GM23338 (cell line): ENCODE measurements around the gene LRWD1.
"Not testable (repeated sequence)": the region's sequence is repeated elsewhere in the genome, so short reads cannot be mapped to it uniquely, and the experiment has no call there.

Experiments
- CREB1 ChIP-seq: fragments of 250-450 bp; sonication (Bioruptor Pico); IDR thresholded peaks from 2 replicates; pipeline ENCODE4 v1.5.0; 2020; ENCODE audit warnings: low read depth, mild to moderate bottlenecking, moderate library complexity
- CTCF ChIP-seq, 2 experiments: fragments of 200-600 bp in 1 of 2; sonication (generic) in 1 of 2; conservative IDR thresholded peaks; 2 replicates each; pipeline versions ENCODE4 v1.5.1 to v1.6.1; 2016 to 2017; ENCODE audit warnings: antibody characterized with exemption in 2 of 2, low read depth in 2 of 2, mild to moderate bottlenecking in 2 of 2, moderate library complexity in 1 of 2
- ETS1 ChIP-seq: IDR thresholded peaks from 2 replicates; pipeline ENCODE4 v1.6.1; 2016; ENCODE audit warnings: antibody characterized with exemption
- EZH2 ChIP-seq: fragments of 200-600 bp; sonication (generic); IDR thresholded peaks from one replicate; pipeline ENCODE4 v1.8.0; 2017; ENCODE audit warnings: antibody characterized with exemption, mild to moderate bottlenecking, low read depth; ENCODE audit not compliant: unreplicated experiment
- EZH2phosphoT487 ChIP-seq: fragments of 200-600 bp; sonication (generic); IDR thresholded peaks from one replicate; pipeline ENCODE4 v1.8.1; 2018; ENCODE audit warnings: antibody characterized with exemption; ENCODE audit not compliant: unreplicated experiment
- POLR2AphosphoS5 ChIP-seq: IDR thresholded peaks from 2 replicates; pipeline ENCODE4 v1.6.1; 2016; ENCODE audit warnings: antibody characterized with exemption, low read depth
- REST ChIP-seq: IDR thresholded peaks from one replicate; pipeline ENCODE4 v1.6.1; 2018; ENCODE audit warnings: antibody characterized with exemption; ENCODE audit not compliant: unreplicated experiment
- ZNF331 ChIP-seq: fragments of 250-450 bp; sonication (Bioruptor Pico); IDR thresholded peaks from 2 replicates; pipeline ENCODE4 v1.5.0; 2020; ENCODE audit warnings: low read depth, mild to moderate bottlenecking, moderate library complexity

GRCh38 chr7:102493220-102493935, 28.6 kb downstream of the LRWD1 start:
- not testable (repeated sequence) for TF ChIP-seq EZH2phosphoT487; CTCF (conservative IDR thresholded peaks at IDR 0.05; ENCODE audit: low read depth in 2 of 2); CREB1; POLR2AphosphoS5; ETS1; EZH2; ZNF331; REST
